Stimulated activated CD4-positive, alpha-beta T cell treated with anti-CD3 and anti-CD28 coated beads, Interleukin-15, amount 100 ng/mL, for 24 hours (primary cell): Measurements from ENCODE around the gene NEUROD2.

ENCODE experiments used
- DNase-seq: peaks from one replicate; pipeline ENCODE4 v3.0.0-alpha.2; 2020

The NEUROD2 gene

DNA sequence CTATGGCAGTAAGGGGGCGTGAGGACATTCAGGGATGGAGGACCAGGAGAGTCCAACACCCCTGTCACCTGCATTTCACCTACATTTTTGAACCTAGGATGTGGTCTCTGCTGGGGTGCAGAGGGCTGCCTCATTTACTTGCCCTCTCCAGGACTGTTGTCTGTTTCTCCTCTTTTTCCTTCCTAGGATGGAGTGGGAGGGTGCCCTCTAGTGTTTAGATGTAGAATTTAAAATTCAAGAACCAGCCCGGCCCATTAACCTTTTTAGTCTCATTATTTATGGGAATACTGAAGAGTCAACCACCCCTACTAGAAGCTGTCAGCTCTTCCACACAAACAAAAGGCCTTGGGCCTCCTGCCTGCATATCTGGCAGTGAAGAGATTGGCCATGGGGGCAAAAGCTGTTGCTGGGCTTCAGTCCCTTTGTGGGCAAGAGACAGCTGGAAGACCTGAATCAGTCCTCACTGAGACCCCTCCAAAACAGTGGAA, 26.7 kb upstream of the NEUROD2 start:
- peak; percentile 9 for DNase-seq

DNA sequence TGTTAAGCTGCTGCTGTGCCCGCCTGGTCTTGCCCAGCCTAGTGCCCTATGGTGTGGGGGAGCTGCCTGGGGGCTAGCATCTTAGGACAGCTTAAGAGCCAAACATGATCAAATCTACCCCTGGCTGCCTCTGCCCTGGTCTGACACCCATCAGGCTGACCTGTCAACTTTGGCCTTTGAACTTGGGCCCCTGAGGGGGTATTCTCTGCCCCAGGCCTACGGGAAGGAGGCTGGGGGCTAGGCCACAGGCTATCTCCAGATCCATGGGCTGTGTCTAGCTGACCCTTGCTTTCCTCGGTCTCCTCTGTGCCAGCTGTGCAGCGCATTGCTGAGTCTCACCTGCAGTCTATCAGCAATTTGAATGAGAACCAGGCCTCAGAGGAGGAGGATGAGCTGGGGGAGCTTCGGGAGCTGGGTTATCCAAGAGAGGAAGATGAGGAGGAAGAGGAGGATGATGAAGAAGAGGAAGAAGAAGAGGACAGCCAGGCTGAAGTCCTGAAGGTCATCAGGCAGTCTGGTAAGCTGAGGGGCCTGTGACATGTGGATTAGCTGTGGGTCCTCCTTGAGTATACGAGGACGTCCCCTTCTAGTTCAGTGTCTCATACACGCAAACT, 26.0 kb upstream of the NEUROD2 start:
- no peak for DNase-seq

DNA sequence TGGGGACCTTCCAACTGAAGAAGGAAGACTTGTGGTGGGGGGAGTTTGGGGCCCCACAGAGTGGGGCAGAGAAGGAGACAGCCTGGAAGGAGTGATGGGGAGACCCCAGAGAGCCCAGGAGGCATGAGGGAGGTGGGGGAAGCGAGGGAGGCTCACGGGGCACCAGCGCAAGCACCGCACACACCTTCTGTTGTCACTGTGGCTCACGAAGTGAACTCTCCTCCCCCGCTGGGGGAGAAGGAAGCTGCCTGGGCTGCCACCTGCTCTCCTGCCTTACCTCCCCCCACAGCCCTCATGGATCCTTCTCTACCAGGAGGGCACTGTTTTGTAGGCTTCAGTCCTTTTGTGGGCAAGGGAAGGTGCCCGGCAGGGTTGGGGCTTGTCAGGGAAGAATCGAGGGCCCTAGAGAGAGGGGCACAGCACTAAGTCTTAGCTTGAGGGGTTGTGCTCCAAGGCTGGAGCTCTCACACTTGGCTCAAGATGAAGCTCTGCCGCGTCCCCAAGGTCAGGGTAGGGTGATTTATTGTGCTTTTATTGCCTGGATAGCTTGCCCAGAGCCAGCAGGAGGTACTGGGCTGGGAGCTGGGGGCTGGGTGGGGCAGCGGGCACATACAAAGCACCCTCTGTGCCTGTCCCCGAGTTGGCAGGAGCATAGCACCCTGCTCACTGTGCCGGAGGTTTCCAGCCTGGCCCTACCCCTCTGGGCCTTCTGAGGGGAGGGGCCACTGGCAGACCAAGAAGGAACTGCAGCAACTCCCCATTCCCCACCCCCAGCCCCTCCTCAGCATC, 24.6 kb upstream of the NEUROD2 start:
- DNase-seq: no peak

DNA sequence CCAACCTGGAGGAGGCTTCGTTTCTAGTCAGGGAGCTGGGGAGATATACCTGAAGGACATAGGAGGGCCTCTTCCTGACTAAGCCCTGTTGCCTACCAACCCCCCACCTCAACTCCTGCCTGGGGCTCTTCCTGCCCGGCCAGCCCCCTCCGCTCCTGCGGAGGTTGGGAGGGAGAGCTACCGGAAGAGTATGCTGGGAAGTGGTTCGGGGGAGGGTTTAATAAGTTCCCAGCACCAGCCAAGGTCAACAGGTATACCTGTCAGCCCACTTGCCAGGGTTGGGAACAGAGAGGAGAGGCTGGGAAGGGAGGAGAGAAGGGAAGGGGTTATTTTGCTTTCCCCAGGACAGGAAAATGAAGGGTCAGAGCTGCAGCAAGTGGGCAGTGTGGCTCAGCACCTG, 23.7 kb upstream of the NEUROD2 start:
- DNase-seq: no peak

DNA sequence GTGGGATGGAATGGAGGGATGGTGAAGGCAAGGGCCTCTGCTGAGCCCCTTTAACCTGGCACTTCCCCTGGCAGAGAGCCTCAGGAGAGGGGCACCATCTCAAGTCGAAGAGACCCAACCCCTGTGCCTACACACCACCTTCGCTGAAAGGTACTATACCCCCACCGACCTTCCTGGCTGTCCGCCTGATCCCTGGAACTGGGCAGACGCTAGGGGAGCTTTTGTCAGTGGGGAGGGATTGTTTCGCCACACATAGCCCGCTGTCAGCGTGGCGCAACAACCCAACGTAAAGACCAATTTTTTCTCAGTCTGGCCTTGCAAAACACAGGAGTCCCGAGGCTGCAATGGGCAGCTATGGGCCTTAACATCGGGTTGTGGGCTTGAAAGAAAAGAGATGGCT, 22.2 kb upstream of the NEUROD2 start:
- DNase-seq: no peak

DNA sequence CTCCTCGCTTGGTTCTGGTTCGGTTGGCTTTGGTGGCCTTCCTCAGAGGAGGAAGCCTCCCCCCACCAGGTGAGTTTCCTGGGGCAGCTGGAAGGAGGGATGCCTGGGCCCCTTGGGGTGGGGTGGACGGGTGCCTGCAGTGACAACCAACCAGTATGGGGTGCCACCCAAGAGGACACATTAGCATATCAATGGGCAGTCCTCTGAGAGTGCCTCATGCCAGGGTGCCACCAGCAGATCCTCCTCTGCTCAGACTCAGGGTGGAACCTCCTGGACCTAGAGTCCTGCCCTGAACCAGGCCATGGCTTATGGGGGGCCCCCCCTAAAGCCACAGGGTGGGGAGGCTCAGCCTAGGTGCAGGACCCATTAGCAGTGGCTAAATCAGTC, 21.8 kb upstream of the NEUROD2 start:
- no peak for DNase-seq

DNA sequence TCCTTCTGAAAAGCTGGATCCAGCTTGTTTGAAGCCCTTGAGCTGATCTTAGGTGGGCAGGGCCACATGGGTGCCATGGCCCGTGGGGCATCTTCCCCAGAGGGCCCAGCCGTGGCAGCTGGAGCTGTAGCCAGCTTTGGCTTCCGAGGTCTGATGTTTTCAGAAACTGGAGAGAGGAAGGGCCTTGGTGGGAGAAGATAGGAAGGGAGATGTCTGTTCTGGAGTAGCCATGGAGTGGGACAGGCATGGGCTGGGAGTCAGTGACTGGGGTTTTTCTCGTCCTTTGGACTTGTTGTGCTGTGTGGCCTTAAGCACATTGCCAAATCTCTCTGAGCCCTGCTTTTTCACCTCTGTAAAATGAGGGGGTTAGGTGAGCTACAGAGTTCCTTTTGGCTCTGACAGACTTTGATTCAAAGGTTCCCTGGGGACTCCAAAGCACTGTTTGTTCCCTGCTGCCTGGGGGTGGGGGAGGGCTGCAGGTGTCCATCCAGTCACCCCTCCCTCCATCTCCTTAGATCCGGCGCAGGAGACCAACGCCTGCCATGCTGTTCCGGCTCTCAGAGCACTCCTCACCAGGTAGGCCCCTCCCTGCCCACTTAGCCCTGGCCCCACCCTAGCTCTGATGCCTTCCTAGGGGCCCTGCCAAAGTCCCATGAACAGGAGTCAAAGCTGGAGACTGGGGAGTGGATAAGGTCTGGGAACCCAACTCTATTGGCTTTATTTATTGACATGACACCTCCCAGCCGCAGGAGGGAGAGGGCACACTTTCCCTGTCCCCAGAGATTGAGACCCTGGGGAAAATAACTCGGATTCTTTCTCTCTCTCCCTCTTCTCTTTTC, 21.2 kb upstream of the NEUROD2 start:
- no peak for DNase-seq

DNA sequence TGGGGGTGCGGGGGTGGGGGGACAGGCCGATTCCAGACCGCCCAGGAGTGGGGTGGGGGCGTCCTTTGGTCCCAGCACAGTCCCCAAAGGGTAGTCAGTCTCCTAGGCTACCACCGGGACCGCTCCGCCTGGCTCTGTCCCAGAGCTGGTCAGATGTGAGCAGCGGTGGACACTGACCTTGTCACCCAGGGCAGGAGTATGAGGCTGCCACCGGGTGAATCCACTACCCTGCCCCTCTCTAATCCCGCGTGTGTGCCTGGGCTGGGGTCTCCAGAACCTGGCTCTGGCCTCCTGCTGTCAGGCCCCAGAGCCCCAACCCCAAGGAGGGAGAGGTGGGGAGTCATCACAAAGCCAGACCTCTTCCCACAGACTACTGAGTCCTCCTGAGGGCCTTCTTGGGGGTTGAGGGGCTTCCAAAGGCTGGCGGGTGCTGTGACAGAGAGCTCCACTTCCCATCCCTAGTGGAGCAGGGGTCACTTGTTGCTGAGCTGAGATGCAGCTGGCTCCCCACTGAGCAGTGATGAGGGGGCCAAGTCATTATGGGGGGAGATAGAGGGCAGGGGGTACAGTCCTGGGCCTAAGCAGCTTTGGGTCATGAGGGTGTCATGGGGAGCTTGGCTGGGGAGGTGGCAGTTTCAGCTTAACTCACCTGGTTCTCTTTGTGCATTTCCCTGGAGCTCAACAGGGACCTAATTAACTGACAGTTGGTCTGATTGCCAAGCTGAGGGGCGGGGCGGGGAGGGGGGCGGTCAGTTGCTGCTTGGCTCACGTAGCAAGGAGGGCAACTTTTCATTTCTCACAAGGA, 20.2 kb upstream of the NEUROD2 start:
- no peak for DNase-seq

DNA sequence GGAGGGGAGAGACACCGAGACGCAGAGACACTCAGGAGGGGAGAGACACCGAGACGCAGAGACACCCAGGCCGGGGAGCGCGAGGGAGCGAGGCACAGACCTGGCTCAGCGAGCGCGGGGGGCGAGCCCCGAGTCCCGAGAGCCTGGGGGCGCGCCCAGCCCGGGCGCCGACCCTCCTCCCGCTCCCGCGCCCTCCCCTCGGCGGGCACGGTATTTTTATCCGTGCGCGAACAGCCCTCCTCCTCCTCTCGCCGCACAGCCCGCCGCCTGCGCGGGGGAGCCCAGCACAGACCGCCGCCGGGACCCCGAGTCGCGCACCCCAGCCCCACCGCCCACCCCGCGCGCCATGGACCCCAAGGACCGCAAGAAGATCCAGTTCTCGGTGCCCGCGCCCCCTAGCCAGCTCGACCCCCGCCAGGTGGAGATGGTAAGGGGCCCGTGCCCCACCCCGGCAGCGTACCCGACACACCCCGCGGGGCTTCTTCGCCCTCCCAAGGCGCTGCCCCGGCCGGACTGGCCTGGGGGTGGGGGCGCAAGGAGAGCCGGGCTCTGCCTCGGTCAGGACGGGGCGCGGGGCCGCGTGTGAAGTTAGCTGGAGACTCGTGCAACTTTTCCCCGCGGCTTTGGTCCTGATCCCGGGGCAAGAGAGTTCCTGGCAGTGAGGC, 19.5 kb upstream of the NEUROD2 start:
- no peak for DNase-seq

DNA sequence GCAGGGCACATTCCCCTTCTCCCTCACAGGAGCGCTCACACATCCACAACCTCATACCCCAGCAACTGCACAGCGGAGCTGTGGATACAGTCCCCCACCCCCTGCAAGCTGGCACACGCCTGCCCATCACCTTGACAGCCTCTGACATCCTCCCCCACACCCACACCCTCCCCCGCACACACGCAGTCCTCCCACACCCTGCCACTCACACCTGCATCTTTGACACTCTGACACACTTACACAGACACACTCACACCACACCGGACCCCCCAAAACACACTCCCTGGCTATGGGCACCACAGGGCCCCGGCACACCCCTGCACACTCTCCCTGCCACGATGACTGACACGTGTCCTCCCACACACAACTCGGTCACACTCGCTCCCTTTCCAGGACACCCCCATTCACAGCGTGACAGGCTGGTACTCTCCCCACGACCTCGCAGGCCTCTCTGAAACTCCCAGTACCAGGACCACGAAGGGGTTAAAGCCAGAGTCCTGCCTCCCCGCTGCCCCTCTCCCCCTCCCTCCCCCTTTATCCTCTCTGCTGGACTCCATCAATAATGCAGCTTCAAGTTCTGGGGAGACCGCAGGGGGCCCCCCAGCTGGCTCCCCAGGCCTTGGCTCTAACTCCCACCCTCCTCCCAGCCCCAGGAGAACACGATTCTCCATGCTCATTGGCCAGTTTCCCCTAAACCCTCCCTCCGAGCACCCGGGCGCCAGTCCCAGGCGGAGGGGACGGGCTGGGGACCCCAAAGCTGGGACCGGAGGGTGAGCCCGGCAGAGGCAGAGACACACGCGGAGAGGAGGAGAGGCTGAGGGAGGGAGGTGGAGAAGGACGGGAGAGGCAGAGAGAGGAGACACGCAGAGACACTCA, 18.7 kb upstream of the NEUROD2 start, which contains the start of gene PPP1R1B:
PPP1R1B (plus strand) TSS at position 782 of the 876 bp plus-strand sequence. CDS start 441 bp downstream, outside the sequence.
- DNase-seq: peak; percentile 36

DNA sequence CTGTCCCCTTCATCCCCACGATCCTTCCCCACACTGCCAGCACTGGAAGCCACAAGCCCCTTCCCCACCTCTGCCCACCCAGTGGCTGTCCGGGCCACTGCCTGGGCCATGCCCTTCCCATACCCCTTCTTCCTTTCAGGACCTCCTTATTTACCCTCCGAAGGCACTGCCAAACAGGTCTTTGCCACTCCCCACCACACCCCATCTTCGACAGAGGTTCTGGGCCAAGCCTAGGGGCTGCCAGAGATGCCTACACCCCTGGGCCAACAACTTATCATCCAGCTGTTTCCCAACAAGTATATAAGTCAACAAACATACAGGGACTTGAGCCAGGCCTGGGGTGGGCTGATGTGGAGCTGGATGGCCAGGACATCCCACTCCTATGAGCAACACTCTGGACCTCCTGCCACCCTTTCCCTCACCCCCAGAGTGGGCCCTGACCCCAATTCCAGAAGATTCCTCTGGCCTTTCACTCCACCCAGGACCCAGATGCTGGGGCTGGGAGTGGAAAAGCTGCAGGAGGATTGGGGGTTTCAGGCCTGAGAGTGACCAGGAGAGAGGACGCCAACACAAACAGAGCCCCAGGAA, 17.6 kb upstream of the NEUROD2 start:
- DNase-seq: no peak

DNA sequence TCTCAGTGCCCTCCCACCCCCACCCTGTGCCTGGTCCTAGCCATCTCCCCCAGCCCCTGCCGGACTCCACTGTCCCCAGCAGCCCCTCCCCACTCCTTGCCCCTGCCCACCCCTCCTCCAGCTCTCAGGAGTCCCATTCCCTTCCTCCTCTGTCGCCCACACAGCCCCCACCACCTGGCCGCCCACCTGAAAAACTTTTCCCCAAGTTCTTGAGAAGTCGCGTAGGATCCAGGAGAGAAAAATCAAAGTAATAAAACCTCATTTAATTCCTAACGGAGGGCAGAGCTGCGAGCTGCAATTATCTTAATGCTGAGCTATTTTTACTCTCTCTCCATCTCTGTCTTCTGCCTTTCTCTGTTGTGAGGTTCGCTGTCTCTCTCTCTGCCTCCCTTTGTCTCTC, 16.6 kb upstream of the NEUROD2 start:
- no peak for DNase-seq

DNA sequence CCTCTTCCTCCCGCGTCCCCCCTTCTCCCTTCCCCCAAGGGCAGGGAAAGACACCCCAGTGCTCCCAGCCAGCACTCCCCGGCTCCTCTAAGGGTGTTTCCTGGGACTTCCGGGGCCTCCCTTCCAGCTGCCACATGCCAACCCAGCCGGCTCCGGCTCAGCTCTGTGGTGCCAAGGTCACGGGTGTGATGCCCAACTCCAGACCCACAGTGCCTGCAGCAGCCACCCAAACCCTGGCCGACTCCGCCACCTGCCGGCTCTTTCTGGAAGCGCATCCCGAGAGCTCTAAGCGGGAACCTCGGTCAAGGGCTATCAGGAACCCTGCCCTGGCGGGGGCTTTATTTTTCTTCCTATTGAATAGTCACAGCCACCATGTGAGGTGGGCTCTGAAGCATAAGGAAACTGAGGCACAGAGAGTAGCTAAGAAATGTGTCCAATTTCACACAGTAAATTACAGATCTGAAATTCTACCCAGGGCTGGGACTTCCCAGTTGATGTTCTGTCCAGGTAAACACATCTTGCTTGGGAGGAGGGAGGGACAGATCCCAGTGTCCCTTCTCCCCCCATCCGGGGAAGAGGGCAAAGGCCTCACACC, 15.7 kb upstream of the NEUROD2 start:
- peak; percentile 91 for DNase-seq

DNA sequence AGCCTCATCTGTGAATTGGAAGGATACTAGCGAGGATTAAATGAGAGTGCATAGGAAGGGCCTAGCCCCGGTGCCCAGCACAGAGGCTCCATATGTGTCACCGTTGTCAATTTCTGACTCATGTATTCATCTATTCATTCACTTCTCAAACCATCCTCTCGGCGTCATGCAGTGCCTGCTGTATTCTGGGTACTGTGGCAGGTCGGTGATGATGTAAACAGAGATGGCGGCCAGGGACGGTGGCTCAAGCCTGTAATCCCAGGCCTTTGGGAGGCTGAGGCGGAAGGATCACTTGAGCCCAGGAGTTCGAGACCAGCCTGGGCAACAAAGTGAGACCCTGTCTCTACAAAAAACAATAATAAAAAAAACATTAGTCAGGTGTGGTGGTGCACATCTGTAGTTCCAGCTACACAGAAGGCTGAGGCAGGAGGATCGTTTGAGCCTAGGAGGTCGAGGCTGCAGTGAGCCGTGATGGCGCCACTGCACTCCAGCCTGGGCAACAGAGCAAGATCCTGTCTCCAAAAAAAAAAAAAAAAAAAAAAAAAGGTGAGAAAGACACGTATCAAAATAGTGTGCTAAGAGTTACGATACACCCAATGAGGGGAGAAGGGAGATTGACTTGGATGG, 14.8 kb upstream of the NEUROD2 start:
- DNase-seq: peak; percentile 63

DNA sequence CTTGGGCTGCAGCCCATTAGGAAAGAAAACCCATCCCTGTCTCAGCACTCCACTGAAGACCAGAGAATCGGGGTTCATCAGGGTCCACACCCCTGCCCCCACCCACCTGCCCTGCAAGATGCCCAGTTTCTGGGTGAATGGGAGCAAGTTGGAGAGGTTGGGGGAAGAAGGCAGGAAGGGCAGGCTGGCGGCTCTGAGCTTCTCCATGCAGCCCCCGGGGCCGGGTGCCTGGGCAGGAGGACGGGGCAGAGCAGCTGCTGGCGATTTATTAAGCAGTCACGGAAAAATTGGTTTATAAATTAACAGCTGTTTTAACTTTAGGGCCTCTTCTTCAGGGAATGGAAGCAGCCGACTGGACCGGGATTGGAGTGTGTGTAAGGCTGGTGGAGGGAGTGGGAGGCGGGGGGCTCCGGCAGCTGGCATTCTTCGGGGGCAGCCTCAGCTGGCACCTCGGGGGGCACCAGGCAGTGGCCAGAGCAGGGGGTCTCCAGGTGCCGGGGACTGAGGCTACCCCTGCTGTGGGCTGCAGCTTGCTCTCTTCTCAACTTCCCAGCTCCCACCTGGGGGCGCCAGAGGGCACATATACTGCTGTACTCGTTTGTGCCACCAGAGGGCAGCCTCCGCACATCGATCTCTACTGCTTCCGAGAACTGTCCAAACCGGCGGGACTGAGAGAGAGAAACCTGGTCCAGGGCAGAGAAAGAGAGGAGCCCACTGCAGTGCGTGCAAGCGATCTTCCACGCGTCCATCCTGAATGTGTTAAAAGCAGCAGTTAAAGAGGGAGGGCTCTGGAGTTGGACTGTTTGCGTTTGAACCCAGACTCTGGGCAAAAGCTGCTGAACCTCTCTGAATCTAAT, 14.0 kb upstream of the NEUROD2 start:
- peak; percentile 87 for DNase-seq

DNA sequence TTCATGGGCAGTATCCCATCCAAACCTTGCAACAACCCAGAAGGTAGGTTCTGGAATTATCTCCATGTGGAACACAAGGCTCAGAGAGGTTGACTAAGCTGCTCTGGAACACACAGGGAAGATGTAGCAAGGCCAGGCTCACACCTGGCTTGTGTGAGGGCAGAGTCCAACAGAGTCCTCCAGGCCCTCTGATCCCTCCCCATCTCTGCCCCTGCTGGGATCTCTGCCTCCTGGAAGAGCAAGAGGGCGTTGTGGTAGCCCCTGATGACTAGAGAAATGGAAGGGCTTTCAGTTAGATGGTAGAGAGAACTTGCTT, 12.0 kb upstream of the NEUROD2 start:
- no peak for DNase-seq

DNA sequence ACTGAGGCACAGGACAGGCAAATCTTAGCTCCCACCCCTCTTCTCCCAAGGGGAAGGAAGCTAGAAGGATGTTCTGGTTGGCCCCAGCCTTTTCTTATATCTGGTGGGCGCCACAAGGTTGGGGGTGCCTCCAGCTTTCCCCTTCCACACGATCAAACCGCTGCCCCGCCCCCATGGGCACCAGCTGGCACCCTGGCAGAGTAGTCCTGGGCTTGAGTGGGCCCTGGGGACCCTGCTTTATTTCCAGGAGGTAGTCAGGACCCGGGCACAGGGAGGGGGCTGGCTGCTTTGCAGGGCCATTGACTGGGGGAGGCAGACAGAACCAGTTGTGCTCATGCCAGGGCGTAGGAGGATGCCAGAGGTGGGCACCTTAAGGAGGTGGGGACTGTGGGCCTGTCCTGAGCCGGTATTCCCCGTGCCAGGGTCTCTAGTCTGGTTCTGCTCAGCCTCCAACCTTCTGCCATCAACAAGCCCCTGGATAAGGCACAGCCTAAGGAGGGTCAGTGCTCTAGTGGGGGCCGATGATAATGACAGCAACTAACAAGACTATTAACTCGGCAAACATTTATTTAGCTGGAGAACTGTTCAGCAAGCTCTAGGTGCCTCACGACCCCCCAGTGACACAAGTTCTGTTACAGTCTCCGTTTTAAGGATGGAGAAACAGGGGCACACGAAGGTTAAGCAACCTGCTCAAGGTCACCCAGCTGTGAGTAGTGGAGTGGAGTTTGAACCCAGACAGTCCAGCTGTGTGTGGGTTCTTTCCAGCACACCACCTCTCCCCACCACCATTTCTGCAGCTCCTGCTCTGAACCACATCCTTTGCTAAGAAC, 11.5 kb upstream of the NEUROD2 start:
- DNase-seq: no peak
